K562 (cell line): ENCODE results near the gene RAB11FIP2. TPM values are rescaled to one million over a fixed set of nuclear protein-coding genes. Genes with fewer than 3 reads are reported as not detected.

Experiments
- ATAC-seq: fragments of 200-7000 bp; cut with Tn5 transposase; 3 replicates; pipeline ENCODE4 v1.9.1; 2020; ENCODE audit warnings: moderate library complexity
- BruUV-seq: library from RNA; stranded (reverse); fragments of 400-500 nt; replicated peaks from 2 replicates; lab custom pipeline; 2021; lab: Mats Ljungman, UMichigan
- CTCF ChIA-PET: fragments of 300-600 bp; formaldehyde crosslinking; extraction: SDS; loops from one replicate; lab custom pipeline; 2021; ENCODE audit warnings: low intra/inter-chr PET ratio; lab: Yijun Ruan, JAX
- POLR2A ChIA-PET: fragments of 300-600, 350-650 bp; sonication (Branson Sonifier 250); formaldehyde crosslinking; extraction: SDS; loops from one replicate; lab custom pipeline; 2021; ENCODE audit warnings: antibody characterized with exemption, inconsistent platforms; lab: Yijun Ruan, JAX
- DNase-seq, 4 experiments: peaks; one replicate each; pipeline versions ENCODE4 v3.0.0 to v3.0.0-alpha.2; 2011 to 2018; ENCODE audit warnings: low spot score in 3 of 4, mixed read lengths in 3 of 4; ENCODE audit errors: extremely low read depth in 1 of 4
- FAIRE-seq: peaks from 2 replicates; lab custom pipeline; 2011; peaks lifted over from hg19 to GRCh38; lab: Jason Lieb, UNC
- H2AFZ ChIP-seq: 2 replicates; pipeline ENCODE4 v1.6.0; 2011; ENCODE audit warnings: low read depth, low read length, control low read depth, inconsistent platforms
- H3K27ac ChIP-seq: fragments of 200-600 bp; 3 replicates; pipeline ENCODE4 v1.8.0; 2011; ENCODE audit warnings: low read depth, mild to moderate bottlenecking, control low read depth, inconsistent platforms, low read length, moderate library complexity, mixed read lengths; ENCODE audit errors: extremely low read depth
- H3K27me3 ChIP-seq, 2 experiments: fragments of 300-600 bp in 1 of 2; 2 replicates in 1 of 2; 3 replicates in 1 of 2; pipeline versions ENCODE4 v1.6.0 to v1.8.0; 2011; ENCODE audit warnings: inconsistent platforms in 2 of 2, low read length in 2 of 2, mild to moderate bottlenecking in 1 of 2, mixed read lengths in 1 of 2, moderate library complexity in 1 of 2; ENCODE audit not compliant: control insufficient read depth in 2 of 2, insufficient read depth in 2 of 2
- H3K36me3 ChIP-seq: fragments of 300-600 bp; 3 replicates; pipeline ENCODE4 v1.8.0; 2011; ENCODE audit warnings: mild to moderate bottlenecking, low read length, inconsistent platforms; ENCODE audit not compliant: control insufficient read depth, insufficient read depth
- H3K4me1 ChIP-seq, 2 experiments: fragments of 200-600 bp in 1 of 2; replicated peaks in 1 of 2; 2 replicates in 1 of 2; 3 replicates in 1 of 2; pipeline versions ENCODE4 v1.5.1 to v1.8.0; 2011; ENCODE audit warnings: inconsistent platforms in 2 of 2, low read length in 2 of 2, mild to moderate bottlenecking in 1 of 2, mixed read lengths in 1 of 2, moderate library complexity in 1 of 2; ENCODE audit not compliant: control insufficient read depth in 2 of 2, insufficient read depth in 2 of 2
- H3K4me2 ChIP-seq: 2 replicates; pipeline ENCODE4 v1.6.1; 2011; ENCODE audit warnings: low read length, control low read depth, inconsistent platforms, mixed read lengths; ENCODE audit not compliant: insufficient read depth
- H3K4me3 ChIP-seq: fragments of 200-600 bp; sonication (generic), shearing (Covaris generic); 2 replicates; pipeline ENCODE4 v1.5.1; 2016; ENCODE audit warnings: control low read depth, inconsistent platforms
- H3K79me2 ChIP-seq: fragments of 200-600 bp; 3 replicates; pipeline ENCODE4 v1.8.0; 2011; ENCODE audit warnings: low read length, inconsistent platforms; ENCODE audit not compliant: control insufficient read depth, insufficient read depth
- H3K9ac ChIP-seq, 2 experiments: 2 replicates each; pipeline versions ENCODE4 v1.6.0 to v1.6.1; 2011; ENCODE audit warnings: low read depth in 2 of 2, low read length in 2 of 2, control low read depth in 1 of 2, inconsistent platforms in 1 of 2, mild to moderate bottlenecking in 1 of 2, mixed read lengths in 1 of 2; ENCODE audit not compliant: insufficient read depth in 1 of 2
- H3K9me1 ChIP-seq: one replicate; pipeline ENCODE4 v1.6.0; 2011; ENCODE audit warnings: inconsistent platforms, mild to moderate bottlenecking, low read length, moderate library complexity; ENCODE audit not compliant: control insufficient read depth, insufficient read depth
- H3K9me3 ChIP-seq: replicated peaks from 2 replicates; pipeline ENCODE4 v1.5.1; 2011; ENCODE audit warnings: low read depth, low read length, inconsistent platforms; ENCODE audit not compliant: control insufficient read depth, insufficient read depth
- H4K20me1 ChIP-seq: replicated peaks from 2 replicates; pipeline ENCODE4 v1.6.1; 2011; ENCODE audit warnings: low read length, inconsistent platforms, mixed read lengths; ENCODE audit not compliant: control insufficient read depth, insufficient read depth
- CHD1 ChIP-seq: fragments of 200-600 bp; sonication (generic); IDR thresholded peaks from one replicate; pipeline ENCODE4 v1.6.1; 2012; ENCODE audit warnings: mild to moderate bottlenecking, moderate library complexity, low read length, inconsistent platforms
- CSDE1 ChIP-seq, 2 experiments: fragments of 450-650 bp; IDR thresholded peaks; 2 replicates each; pipeline ENCODE4 v1.6.1; 2016; ENCODE audit warnings: mild to moderate bottlenecking in 1 of 2
- CTCFL ChIP-seq: IDR thresholded peaks from 2 replicates; pipeline ENCODE4 v1.6.1; 2011; ENCODE audit warnings: borderline replicate concordance, low read depth, mild to moderate bottlenecking, moderate library complexity, low read length; ENCODE audit not compliant: insufficient read depth, poor library complexity, severe bottlenecking
- CUX1 ChIP-seq: fragments of 200-800 bp; sonication (Bioruptor generic); IDR thresholded peaks from 2 replicates; pipeline ENCODE4 v1.6.1; 2016; ENCODE audit warnings: missing genetic modification characterization, missing compliant biosample characterization
- ID3 ChIP-seq, 2 experiments: fragments of 250-450 bp in 1 of 2; fragments of 450-650 bp in 1 of 2; sonication (Bioruptor Pico) in 1 of 2; IDR thresholded peaks; 2 replicates each; pipeline versions ENCODE4 v1.6.1 to v1.8.0; 2016 to 2021; ENCODE audit warnings: mild to moderate bottlenecking in 2 of 2, moderate library complexity in 2 of 2, missing compliant biosample characterization in 1 of 2, missing genetic modification characterization in 1 of 2
- MTA3 ChIP-seq: fragments of 450-650 bp; formaldehyde crosslinking; IDR thresholded peaks from 2 replicates; pipeline ENCODE4 v1.6.1; 2017; ENCODE audit warnings: mild to moderate bottlenecking, borderline replicate concordance
- PML ChIP-seq: IDR thresholded peaks from 2 replicates; pipeline ENCODE4 v1.6.1; 2012; ENCODE audit warnings: low read length, inconsistent platforms
- TAF9B ChIP-seq: fragments of 450-650 bp; IDR thresholded peaks from 2 replicates; pipeline ENCODE4 v1.6.1; 2018; ENCODE audit warnings: mild to moderate bottlenecking; ENCODE audit not compliant: partially characterized antibody
- TCF7 ChIP-seq: sonication (generic); IDR thresholded peaks from 2 replicates; pipeline ENCODE4 v1.6.1; 2016; ENCODE audit warnings: antibody characterized with exemption, borderline replicate concordance
- ZKSCAN1 ChIP-seq: fragments of 150-350 bp; IDR thresholded peaks from 2 replicates; pipeline ENCODE4 v1.6.1; 2016; ENCODE audit warnings: low read depth, low read length
- ZNF165 ChIP-seq: fragments of 250-450 bp; sonication (Bioruptor Pico); IDR thresholded peaks from 2 replicates; pipeline ENCODE4 v1.4.0; 2020; ENCODE audit warnings: borderline replicate concordance
- ZNF239 ChIP-seq: fragments of 250-450 bp; sonication (Bioruptor Pico); IDR thresholded peaks from 2 replicates; pipeline ENCODE4 v1.4.0; 2020; ENCODE audit warnings: mild to moderate bottlenecking
- WGBS: fragments of 100-300 bp; shearing (Covaris generic); methylation state at CpG from one replicate; pipeline ENCODE4 v1.1.6; 2016; ENCODE audit warnings: low coverage, mixed read lengths; ENCODE audit not compliant: insufficient coverage; ENCODE audit errors: missing lambda C conversion rate; 5-methylcytosine and 5-hydroxymethylcytosine counted together
- in situ Hi-C: fragments of 300-500 bp; cut with MboI; formaldehyde crosslinking; loops from 4 replicates; pipeline ENCODE4 v1.15.0; 2018; ENCODE audit warnings: inconsistent platforms, mixed read lengths
- intact Hi-C: fragments of 100-400 bp; cut with micrococcal nuclease; formaldehyde crosslinking; loops from 2 replicates; pipeline ENCODE4 v1.14.2; 2022
- polyA plus RNA-seq, 8 experiments: library from polyadenylated mRNA; depleted of rRNA in 4 of 8; stranded (reverse) in 5 of 8; unstranded in 3 of 8; fragments of >200 nt; fragmentation: Nextera tagmentation in 2 of 8; fragmentation: Illumina TruSeq in 1 of 8; extraction: Ambion mirVana in 2 of 8; extraction: Trizol in 1 of 8; gene quantifications; 2 replicates each; pipeline versions ENCODE4 v1.2.1 to v1.2.3, GENCODE V29; 2011 to 2014; ENCODE audit warnings: inconsistent platforms in 1 of 8, missing spikeins in 1 of 8
- total RNA-seq, 7 experiments: library from RNA; depleted of rRNA in 6 of 7; stranded (reverse); fragments of >200 nt in 6 of 7; fragmentation: Illumina TruSeq in 2 of 7; extraction: Trizol in 2 of 7; gene quantifications; 2 replicates each; pipeline versions ENCODE4 v1.2.1 to v1.2.3, GENCODE V29; 2011 to 2021; ENCODE audit warnings: low replicate concordance in 1 of 7

Gene RAB11FIP2
- total and polyA plus RNA-seq, 9 of the 15 experiments (the other 6 are each of a cell fraction or from before 2014, with no cell fraction given), result 3.0 to 10.6 (median 3.9) TPM

GRCh38 chr10:117972168-117972837, 74.4 kb downstream of the RAB11FIP2 start:
- no peak for FAIRE-seq
- WGBS, result 2% methylated on average over 5 of the region's 5 CpGs
- intact Hi-C loops, result no loop called here
- H4K20me1 ChIP-seq, result no peaks in the 10 kb centered on the region
- TF ChIP-seq PML, result no peak
- TF ChIP-seq ZNF239 (CRISPR knock-in tag), result no peak
- no peak for TF ChIP-seq CHD1
- no peak for TF ChIP-seq ZNF165 (CRISPR knock-in tag)
- no peak for TF ChIP-seq TCF7
- no peak for TF ChIP-seq MTA3
- no peak for TF ChIP-seq CUX1
- TF ChIP-seq TAF9B, result no peak
- no peak for TF ChIP-seq CSDE1 (IDR thresholded peaks at IDR 0.05)
- no peak for TF ChIP-seq ZKSCAN1
- no peak for TF ChIP-seq ID3 (CRISPR knock-in tag; IDR thresholded peaks at IDR 0.05)
- no peak for TF ChIP-seq ID3 (tag; IDR thresholded peaks at IDR 0.05)
- no peak for TF ChIP-seq CTCFL
- TF ChIP-seq, all 486 proteins: peak for 0
- no peak overlapping the region for H3K27ac ChIP-seq
- CTCF ChIA-PET, result no interaction called here
- no peak for ATAC-seq
- no peak for DNase-seq
- H3K4me3 ChIP-seq, result no peak overlapping the region
- H3K4me1 ChIP-seq, result peaks cover 0 to 4% of the 10 kb centered on the region in 2 experiments; a peak in 2 of 5 replicates
- H3K27me3 ChIP-seq, result no peaks in the 10 kb centered on the region
- in situ Hi-C loops, result no loop called here
- H2AFZ ChIP-seq, result no peak overlapping the region
- no peak overlapping the region for H3K9ac ChIP-seq
- no peak overlapping the region for H3K4me2 ChIP-seq
- no peaks in the 10 kb centered on the region for H3K9me1 ChIP-seq
- no peaks in the 10 kb centered on the region for H3K36me3 ChIP-seq
- no TSS peak for BruUV-seq
- H3K9me3 ChIP-seq, result no peaks in the 10 kb centered on the region
- POLR2A ChIA-PET, result interaction anchor here (0.6 kb wide), 1 partner anchor 23 kb away, joined by 3 read pairs; no protein-coding TSS in a partner anchor
- H3K79me2 ChIP-seq, result no peaks in the 10 kb centered on the region
